Measurements from ENCODE around the gene DYDC1. TPM values are rescaled to one million over a fixed set of nuclear protein-coding genes. Genes with fewer than 3 reads are reported as not detected.
"Not testable (repeated sequence)": the region's sequence is repeated elsewhere in the genome, so short reads cannot be mapped to it uniquely, and the experiment has no call there.

Gene DYDC1
- total RNA-seq, 4 donors from 2014 or later, result not detected

- intact Hi-C loops (cut with DNase I; ENCODE audit: low total_unique reads), result no loop called here
- no peak for DNase-seq (ENCODE audit: low spot score in 2 of 2)
- TF ChIP-seq CTCF (IDR thresholded peaks at IDR 0.05) (no peak), POLR2A (IDR thresholded peaks at IDR 0.05) (no peak)
- 75 to 87% methylated on average over 5 of the region's 5 CpGs for WGBS, 2 donors
- H3K4me3 ChIP-seq (ENCODE audit: low read depth, poor library complexity, severe bottlenecking), result no peak overlapping the region
Observed at GRCh38 chr10:80313523-80313922, 43.0 kb downstream of the DYDC1 start.

- WGBS, 2 donors, result 87 to 89% methylated on average over 3 of the region's 3 CpGs
- intact Hi-C loops (cut with DNase I; ENCODE audit: low total_unique reads); DNase-seq (ENCODE audit: low spot score in 2 of 2); H3K4me3 ChIP-seq (ENCODE audit: low read depth, poor library complexity, severe bottlenecking): not testable (repeated sequence)
Observed at GRCh38 chr10:80305989-80306388, 50.6 kb downstream of the DYDC1 start.

- intact Hi-C loops (cut with DNase I; ENCODE audit: low total_unique reads), result no loop called here
- no peak for DNase-seq (ENCODE audit: low spot score in 2 of 2)
- H3K4me3 ChIP-seq (ENCODE audit: low read depth, poor library complexity, severe bottlenecking), result no peak overlapping the region
- 81% methylated on average over 3 of the region's 3 CpGs for WGBS, 2 donors
- no peak for TF ChIP-seq CTCF (IDR thresholded peaks at IDR 0.05)
Observed at GRCh38 chr10:80296942-80297341, 59.6 kb downstream of the DYDC1 start.

- DNase-seq (ENCODE audit: low spot score in 2 of 2), result no peak
- intact Hi-C loops (cut with DNase I; ENCODE audit: low total_unique reads), result no loop called here
- 80 to 86% methylated on average over 6 of the region's 6 CpGs for WGBS, 2 donors
Observed at GRCh38 chr10:80292607-80293239, 63.8 kb downstream of the DYDC1 start.

GRCh38 chr10:80290474-80291220 is 65.9 kb downstream of the DYDC1 start:
- DNase-seq (ENCODE audit: low spot score in 2 of 2), result no peak
- WGBS, 2 donors, result 61 to 69% methylated on average over 4 of the region's 4 CpGs
- intact Hi-C loops (cut with DNase I; ENCODE audit: low total_unique reads), result no loop called here
- H3K4me3 ChIP-seq (ENCODE audit: low read depth, poor library complexity, severe bottlenecking), result no peak overlapping the region
- TF ChIP-seq POLR2A (IDR thresholded peaks at IDR 0.05) (no peak), CTCF (IDR thresholded peaks at IDR 0.05) (no peak)

More at GRCh38 chr10:80292607-80293239, 63.8 kb downstream of the DYDC1 start:
- H3K4me3 ChIP-seq (ENCODE audit: low read depth, poor library complexity, severe bottlenecking), result no peak overlapping the region
- TF ChIP-seq CTCF (IDR thresholded peaks at IDR 0.05) (no peak), POLR2A (IDR thresholded peaks at IDR 0.05) (no peak)

GRCh38 chr10:80289451-80290287 is 66.9 kb downstream of the DYDC1 start, which contains the start of gene MAT1A:
Gene MAT1A (minus strand): TSS chr10:80289658. CDS start chr10:80289423, 235 bp downstream.
- intact Hi-C loops (cut with DNase I; ENCODE audit: low total_unique reads), result no loop called here
- peak in 1 of 2 donors; percentile 73 for DNase-seq (ENCODE audit: low spot score in 2 of 2)
- TF ChIP-seq POLR2A (IDR thresholded peaks at IDR 0.05) (no peak), CTCF (IDR thresholded peaks at IDR 0.05) (no peak)
- 18 to 21% methylated on average over 9 of the region's 9 CpGs for WGBS, 2 donors
- H3K4me3 ChIP-seq (ENCODE audit: low read depth, poor library complexity, severe bottlenecking), result no peak within 1 kb of the TSS

Measured in lower leg skin (tissue), 4 donors.